NCI-H2107 (cell line): Measurements from ENCODE around the gene AMZ1.
"Not testable (repeated sequence)": the region's sequence is repeated elsewhere in the genome, so short reads cannot be mapped to it uniquely, and the experiment has no call there.

Experiments
- DNase-seq: peaks from one replicate; lab custom pipeline; 2025; lab: John Stamatoyannopoulos, UW

AMZ1 gene

GRCh38 chr7:2711895-2712675, 24.1 kb downstream of the AMZ1 start:
- no peak for DNase-seq

DNA sequence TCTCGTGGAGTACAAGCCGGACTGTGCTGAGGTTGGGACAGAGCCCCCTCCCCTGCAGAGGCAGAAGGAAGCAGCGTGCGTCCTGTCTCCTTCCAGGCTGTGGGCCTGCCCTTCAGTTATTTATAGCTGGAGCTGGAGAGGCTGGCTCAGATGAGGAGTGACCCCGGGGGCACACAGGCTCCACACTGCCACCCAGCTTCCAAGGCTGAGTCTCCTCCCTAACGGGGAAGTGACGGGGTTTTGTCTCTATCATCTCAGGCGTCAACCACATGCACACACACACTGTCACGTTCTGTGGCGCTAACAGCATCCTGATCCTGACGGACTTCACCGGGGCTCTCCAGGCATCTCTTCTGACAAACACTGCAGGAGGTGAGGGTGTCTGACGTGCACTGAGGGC, 25.4 kb downstream of the AMZ1 start:
- DNase-seq, result no peak

- no peak for DNase-seq
These were observed 26.0 kb downstream of the AMZ1 start for GRCh38 chr7:2713978-2714377.

DNA sequence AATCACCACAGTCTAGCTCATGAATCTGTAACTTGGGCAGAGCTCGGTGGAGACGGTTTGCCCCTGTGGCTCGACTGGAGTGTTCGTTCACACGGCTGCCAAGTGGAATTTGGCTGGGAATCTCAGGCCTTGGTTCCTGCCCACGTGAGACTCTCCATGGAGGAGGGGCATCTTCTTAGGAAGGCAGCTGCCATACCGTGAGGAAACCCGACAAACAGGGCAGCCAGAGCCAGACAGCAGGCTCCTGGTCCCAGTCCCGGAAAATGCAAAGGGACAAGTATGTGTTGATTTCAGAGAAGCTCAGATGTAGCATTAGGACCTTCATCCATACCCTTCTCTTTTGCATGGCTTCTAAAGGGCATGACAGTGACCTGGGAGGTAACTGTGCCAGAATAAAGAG, 26.6 kb downstream of the AMZ1 start:
- no peak for DNase-seq

- DNase-seq, result no peak
These were observed 27.6 kb downstream of the AMZ1 start for GRCh38 chr7:2715341-2716231.

DNA sequence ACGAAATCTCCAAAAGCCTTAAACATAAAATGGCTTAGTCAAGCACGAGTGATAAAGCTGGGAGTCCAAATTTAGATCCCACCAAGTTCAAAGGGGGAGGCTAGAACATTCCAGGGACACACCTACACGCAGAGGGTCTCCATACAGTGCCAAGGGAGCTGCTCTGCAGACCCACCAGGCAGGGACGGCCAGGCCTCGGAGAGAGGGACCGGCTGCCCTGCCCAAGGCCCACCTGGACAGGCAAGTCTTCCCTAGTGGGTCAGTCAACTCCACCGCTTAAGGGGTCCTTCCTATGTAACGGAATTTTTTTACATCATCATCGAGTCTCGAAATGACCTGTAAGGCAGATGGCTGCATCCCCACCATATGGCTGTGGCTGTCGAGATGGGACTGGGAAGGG, 28.5 kb downstream of the AMZ1 start:
- no peak for DNase-seq

GRCh38 chr7:2716906-2717292, 28.9 kb downstream of the AMZ1 start:
- no peak for DNase-seq

GRCh38 chr7:2717293-2718261, 29.6 kb downstream of the AMZ1 start:
- DNase-seq, result no peak

DNA sequence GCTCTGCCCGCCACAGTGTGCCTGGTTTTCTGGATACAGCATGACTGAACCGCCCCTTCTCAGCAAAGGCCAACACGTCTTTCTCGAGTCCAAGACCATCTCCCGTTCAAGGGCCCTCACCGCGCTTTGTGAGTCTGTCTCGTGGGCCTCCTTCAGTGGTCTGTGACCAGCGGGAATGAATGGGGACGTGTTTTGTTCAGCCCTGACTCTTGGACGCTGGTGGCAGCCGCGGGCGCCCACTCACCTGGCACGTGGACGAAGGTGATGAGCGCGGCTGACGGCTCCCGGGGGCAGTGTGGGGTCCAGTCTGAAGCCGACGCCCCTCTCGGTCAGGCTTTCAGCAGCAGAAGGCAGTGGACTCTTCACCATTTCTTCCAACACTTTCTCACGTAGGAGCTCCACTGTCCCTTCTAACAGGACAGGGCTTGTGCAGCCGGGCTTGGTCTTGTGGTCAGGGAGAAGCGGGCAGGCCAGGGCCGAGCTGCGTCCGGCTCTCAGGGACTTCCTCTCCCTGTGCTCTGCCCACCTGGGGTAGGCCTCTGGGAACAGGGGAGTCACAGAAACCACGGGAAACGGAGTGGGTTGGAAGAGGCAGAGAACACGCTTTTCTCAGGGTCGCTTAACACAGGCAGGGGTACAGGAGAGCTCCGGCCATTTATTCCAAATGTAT, 30.4 kb downstream of the AMZ1 start:
- DNase-seq, result no peak

DNA sequence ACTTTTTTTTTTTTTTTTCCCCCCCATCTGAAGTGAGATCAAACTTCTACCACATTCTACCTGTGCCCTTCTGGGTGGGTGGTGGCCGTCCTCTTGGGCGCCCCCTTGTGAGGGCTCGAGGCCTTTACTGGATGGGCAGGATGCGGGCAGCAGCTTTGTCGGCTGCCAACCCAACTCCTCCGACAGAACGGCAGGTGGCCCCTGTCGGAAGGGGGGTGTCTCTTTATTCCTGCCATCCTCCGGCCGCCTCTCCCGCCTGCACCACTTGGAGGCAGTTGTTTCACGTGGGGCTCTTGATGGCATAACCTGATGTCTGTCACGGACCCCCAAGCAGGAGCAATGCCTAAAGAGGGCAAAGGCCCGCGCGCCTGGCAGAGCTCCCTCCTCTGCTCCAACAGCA, 31.0 kb downstream of the AMZ1 start:
- no peak for DNase-seq

DNA sequence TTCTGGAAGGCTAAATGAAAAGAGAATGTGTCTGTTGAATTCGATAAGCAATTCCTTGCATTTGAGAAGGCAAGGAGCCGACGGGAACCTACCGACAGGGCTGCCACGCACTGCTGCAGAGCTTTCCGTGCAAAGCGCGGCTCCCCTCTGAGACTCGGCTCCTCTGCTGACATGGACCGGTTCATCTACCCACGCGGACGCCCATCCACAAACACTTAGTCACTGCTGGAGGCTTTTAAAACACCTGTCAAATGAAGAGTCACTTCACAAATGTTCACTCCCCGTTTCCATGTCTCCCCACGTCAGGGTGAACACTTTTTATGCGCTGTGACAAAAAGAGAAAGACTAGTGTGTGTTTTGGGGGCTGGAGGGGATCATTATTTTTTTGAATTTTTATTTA, 32.0 kb downstream of the AMZ1 start:
- DNase-seq, result no peak

GRCh38 chr7:2721842-2722241, 33.8 kb downstream of the AMZ1 start:
- DNase-seq, result no peak

DNA sequence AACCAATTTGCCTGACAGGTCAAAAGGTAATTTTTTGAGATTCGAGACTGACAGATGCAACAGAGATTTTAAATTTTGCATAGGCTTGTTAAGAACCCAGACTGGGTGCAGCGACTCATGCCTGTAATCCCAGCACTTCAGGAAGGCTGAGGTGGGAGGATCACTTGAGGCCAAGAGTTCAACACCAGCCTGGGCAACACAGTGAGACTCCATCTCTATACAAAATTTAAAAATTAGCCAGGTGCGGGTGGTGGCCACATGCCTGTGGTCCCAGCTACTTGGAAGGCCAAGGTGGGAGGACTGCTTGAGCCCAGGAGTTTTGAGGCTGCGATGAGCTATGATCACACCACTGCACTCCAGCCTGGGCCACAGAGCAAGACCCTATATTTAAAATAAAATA, 34.6 kb downstream of the AMZ1 start:
- DNase-seq, result no peak

GRCh38 chr7:2723138-2723850, 35.3 kb downstream of the AMZ1 start:
- no peak for DNase-seq

DNA sequence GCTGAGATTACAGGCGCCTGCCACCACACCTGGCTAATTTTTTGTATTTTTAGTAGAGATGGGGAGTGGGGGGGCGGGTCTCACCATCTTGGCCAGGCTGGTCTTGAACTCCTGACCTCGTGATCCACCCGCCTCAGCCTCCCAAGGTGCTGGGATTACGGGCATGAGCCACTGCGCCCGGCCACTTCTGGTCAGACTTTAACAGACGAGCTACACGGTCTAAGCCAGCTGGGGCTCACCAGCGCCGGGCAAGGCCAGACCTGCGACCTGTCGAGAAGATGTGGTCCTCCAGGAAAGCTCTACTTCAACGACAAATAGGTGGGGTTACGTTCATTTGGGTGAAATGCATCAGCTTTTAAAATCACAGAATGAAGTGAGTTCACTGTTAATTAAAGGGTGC, 36.0 kb downstream of the AMZ1 start:
- DNase-seq, result not testable (repeated sequence)

- no peak for DNase-seq
These were observed 36.6 kb downstream of the AMZ1 start for GRCh38 chr7:2724453-2725177.

DNA sequence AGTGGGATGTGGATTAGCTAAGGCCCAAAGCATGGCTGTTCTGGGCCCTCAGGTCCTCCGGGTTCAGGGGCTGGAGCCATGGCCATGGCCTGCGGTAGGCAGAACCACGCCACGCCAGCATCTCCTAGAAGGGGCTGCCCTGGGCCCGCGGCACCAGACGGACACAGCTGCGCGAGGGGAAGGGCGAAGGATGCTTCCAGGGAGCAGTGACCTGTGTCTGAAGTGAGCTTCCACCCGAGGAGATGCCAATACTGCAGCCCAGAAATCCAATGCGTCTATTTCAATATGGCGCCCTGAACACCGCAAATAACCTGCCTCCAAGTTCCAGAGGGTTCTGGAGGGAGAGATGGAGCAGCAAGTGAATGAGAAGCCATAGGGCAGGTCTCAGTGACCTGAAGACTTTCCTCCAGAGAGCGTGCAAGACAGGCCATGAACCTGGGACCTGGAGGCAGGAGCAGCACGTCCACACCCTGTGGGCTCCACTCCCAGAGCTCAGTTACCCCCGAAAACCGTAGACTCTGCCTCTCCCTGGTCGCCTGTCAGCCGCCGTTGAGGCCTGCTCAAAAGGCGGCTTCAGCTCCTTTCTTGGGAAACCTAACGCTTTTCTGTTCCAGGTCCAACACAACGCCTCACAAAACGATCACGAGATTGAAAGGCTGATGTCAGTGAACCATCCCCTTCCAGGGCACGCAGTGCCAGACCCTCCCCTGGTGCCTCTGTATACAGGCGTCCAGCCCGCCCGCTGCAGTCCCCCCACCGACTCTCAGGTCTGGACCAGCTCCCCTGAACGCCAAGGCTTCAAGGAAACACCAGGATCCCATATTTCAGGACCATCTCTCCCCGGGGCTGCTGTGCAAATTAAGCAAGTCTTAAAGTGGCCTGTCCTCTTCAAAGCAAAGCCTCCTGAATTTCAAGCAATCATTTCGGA, 37.4 kb downstream of the AMZ1 start:
- DNase-seq, result no peak

DNA sequence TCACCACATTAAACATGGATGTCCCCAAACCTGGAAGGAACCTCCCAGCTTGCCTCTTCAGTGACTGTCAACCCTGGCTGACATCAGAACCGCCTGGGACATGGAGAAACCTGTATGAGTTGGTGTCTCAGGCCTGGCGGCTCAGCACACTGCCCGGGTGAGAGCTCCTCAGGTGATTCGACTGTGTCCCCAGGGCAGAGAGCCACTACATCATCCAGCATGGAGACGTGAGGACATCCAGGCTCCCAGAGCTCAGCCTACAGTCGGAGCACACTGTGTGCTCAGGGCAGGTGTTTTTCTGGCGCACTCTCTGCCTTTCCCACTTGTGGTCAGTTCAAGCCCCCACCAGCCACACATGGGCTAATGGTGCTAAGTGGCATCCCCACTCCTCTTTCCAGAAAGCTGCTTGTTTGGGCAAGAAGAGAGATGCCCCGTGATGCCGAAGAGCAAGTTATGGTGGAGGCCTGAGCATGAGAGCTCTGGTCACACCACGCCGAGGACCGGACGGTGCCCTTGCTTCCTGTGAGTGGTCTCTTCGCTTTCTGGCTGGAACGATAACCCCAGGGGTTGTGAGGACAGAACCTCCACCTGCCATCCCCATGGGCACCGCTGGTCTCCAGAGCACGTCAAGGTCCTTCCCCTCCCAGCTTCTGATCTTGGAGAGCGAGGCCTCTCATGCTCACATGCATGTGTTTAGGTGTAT, 38.5 kb downstream of the AMZ1 start:
- no peak for DNase-seq
